ENCODE data around the gene PDHB.

The PDHB gene

DNA sequence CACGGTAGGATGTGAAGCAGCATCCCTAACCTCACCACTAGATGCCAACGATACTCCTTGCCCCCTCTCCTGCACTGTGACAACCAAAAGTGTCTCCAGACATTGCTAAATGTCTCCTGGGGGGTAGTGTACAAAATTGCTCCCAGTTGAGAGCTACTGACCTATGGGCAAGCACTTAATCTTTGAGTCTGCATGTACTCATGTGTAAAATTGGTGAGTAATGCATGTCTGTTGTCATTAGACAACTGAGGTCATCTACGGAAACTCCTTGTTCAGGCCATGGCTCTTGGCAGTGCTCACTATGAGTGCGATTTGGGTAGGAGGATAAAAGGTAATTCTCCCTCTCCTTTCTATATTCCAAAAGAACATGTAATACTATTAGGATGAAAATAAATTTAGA is 29.2 kb downstream of the PDHB start:
- no peak for DNase-seq (ENCODE audit: low read depth in 1 of 2, low spot score in 1 of 2)

DNA sequence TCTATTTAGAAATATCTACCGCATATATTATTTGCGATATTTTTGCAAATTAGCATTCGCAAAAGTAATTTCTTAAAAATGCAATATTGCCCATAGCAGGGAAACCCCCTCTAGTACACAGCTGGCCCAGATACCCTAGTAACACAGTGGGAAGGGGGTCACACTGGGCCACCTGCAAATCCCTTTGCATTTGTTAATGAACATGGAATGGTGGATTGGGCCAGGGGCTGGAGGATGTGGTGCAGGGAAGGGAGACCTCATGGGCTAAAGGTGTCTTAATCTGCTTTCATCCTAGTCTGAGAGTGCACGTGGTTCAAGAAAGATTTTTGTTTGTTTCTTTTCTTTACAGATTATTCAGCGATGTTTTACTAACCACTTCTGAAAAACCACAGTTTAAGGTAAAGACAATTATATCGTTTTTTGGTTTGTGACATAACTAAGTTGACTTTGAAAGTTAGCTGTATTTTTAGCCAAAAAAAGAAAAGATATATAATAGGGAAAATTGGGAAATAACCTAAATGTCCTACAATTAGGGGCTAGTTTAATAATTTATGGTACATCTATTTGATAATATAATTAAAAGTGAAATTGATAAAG is 30.0 kb downstream of the PDHB start:
- DNase-seq (ENCODE audit: low read depth in 1 of 2, low spot score in 1 of 2), result no peak

DNA sequence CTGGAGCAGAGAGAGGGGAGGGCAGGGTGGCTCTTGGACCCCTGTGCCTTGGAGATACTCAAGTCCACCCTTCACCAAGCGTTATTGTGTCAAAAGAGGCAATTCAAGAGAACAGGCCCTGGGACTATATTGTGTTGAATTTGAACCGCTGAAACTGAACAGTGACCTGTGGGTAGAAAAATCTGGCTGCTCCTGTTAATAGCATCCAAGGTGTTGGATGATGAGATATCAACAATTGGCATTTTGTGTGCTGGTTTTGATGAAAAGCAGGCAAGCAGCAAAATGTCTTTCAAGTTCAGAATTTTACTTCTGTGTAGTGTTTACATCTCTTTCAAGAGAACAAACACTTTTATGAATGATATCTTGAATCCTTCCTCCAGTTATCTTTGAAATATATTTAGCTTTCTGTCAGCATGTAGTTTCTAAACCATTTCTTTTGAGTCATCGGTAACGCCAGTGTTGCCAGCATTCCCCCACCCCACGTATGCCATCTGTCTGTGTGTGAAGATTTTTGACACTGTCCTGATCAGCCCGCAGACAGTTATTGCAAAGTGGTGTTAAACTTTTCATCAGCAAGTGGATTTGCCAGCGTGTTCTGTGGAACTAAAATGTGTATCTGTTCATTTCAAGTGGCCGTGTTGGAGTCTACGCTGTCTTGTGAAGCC is 34.8 kb downstream of the PDHB start:
- no peak for DNase-seq (ENCODE audit: low read depth in 1 of 2, low spot score in 1 of 2)

DNA sequence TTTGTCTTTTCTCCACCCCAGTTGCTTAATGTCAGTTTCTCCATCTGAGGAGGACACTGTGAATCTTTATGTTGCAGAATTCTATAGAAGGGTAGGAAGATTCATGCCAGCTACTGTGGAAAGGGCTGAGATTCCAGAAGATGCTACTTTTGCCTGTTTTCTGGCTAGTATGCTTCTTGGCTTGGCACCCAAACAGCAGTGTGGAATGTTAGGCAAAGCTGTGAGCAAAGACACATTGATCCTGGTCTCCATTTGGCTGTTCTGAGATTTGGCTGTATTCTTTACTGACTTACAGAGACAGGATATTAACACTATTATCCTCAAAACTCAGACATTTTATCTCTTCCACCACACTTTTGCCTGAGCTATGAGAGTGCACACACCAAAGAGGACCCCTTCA is 39.3 kb downstream of the PDHB start:
- DNase-seq (ENCODE audit: low read depth in 1 of 2, low spot score in 1 of 2), result no peak

DNA sequence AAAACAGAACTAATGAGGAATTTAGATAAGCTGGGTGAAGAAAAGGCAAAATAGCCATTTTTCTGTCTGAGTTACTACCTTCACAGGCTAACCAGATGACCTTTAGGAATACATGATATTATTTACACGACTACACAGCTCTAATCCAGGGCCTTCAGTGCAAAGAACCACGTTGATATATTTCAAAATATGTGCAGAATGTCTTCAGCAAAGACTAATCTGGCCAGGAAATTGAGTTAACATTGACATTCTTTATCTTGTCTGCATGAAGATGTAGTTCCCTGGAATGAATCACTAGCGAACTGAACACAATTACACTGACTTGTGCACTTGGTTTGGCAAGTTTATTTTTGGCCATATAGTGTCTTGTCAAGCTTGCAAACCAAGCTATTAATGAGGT is 41.5 kb downstream of the PDHB start:
- DNase-seq (ENCODE audit: low read depth in 1 of 2, low spot score in 1 of 2), result no peak

DNA sequence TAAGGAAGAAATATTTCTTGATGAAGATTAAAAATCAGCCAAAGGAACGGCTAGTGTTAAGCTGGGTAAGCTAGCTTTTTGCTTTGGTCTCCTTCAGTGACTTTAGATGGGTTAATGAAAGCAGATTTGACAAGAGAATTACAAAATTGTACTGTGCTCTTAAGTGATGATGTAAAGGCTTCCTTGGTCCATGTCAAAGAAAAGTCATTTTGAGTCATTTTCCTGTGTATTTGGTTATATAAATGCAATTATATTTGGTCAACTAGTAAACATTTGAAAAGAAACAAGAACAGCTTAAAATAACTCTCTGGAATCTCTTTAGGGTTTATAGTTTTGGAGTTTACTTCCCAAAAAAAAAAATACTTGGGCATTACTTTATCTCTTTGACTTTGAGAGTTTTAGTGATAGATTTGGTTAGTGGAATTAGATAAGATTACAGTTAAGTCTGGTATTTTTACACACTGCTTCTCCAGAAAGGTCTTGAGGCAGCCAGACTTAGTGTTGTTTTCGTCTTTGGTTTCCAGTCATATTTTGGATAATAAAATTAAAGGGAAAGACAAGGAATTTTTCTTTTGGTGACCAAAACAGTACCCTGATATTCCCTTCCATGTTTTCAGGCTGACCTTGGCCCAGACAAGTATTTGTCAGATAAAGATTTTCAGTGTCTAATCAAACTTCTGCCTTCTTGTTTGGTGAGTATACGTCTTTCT is 42.3 kb downstream of the PDHB start:
- no peak for DNase-seq (ENCODE audit: low read depth in 1 of 2, low spot score in 1 of 2)

DNA sequence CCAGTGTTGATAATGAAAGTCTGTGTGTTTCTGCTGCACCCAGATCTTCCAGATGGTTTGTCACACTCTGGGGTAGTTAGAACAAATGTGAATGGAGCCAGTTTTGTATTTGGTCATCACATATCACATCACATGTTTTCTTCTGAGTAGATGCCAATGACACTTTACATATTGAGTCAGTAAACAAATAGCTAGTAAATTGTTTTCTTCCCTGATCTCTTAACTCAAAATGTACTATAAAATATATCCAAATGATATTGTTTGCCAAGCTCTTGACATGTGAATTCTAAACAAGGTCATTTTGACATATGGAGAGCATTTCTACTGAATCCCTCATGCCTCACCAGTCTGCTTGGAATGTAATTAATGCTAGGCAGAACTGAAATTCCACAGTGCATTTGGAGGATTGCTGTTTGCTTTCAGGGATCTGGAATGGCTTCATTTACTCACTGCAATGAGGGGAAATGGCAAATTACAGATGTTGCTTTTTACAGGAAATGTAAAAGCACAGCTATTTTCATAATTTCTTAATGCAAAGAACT is 45.0 kb downstream of the PDHB start:
- DNase-seq (ENCODE audit: low read depth in 1 of 2, low spot score in 1 of 2), result no peak

DNA sequence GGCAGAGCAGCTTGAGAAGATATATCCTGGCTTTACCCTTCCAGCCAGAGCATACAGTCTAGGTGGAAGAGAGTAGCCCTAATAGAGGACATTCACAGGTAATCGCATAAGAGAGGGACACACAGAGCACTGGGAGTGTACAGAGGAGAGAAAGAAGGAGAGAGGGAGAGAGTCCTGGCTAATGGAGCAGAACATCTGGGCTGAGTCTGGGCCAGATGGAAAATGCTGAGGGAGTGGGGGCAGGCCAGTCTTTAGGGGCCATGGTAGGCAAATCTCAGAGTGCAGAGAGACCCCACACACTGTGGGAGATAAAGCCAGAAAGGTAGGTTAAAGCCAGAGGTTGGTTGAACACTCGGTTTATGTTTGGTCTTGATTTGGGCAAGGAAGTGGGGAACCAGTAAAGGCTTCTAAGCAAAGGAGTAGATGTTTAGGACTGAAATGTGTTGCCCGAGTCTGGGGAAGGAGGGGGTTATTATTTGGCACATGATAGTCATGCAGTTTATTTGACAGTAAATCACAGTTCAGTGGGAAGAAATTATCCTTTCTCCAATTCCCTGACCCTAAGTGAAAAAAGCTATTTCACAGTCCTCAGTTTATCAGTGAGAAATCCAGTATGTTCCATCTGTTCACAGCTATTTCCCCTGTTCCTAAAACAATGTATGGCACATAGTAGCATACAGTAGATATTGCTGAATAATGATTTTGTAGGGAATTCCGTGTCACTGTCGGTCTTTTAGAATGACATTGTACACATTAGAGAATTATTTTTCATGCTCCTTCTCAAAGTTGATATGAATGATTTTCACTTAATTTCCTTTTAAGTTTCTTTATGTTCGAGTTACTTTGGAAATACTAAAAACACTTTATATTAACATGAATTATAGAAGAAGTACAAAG is 45.7 kb downstream of the PDHB start:
- DNase-seq (ENCODE audit: low read depth in 1 of 2, low spot score in 1 of 2), result no peak

DNA sequence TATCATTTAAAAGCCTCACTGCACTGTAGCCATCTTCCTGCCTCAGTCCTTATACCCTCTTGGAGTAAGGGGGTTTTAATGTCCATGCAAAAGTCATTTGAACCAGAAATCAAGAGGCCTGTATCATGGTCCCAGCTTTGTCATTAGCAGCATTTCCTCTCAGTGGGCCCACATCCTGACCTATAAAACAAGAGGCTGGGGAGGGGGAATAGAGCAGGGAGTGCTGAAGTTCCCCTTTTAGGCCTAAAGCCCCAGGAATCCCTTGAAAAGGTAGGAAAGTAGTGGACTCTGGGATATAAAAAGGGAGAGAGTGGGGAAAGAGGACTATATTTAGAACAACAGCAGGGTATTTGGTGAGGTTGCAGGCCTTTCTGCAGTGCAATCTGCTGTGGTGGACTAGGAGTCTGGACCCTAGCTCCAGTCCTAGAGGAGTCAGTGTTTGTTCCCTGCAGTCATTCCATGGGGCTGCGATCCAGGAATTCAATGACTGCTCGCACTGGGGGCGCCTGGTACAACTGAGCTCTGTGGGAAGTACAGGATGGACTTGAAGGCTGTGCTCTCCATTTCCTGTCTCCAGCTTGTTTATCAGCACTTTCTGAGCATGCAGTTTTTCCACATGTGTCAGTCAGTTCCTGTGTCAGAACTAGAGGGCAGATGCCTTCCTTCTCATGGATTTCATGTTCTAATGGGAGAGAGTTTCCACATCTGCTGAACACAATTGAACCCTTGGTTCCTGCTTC is 46.8 kb downstream of the PDHB start:
- DNase-seq (ENCODE audit: low read depth in 1 of 2, low spot score in 1 of 2), result no peak

DNA sequence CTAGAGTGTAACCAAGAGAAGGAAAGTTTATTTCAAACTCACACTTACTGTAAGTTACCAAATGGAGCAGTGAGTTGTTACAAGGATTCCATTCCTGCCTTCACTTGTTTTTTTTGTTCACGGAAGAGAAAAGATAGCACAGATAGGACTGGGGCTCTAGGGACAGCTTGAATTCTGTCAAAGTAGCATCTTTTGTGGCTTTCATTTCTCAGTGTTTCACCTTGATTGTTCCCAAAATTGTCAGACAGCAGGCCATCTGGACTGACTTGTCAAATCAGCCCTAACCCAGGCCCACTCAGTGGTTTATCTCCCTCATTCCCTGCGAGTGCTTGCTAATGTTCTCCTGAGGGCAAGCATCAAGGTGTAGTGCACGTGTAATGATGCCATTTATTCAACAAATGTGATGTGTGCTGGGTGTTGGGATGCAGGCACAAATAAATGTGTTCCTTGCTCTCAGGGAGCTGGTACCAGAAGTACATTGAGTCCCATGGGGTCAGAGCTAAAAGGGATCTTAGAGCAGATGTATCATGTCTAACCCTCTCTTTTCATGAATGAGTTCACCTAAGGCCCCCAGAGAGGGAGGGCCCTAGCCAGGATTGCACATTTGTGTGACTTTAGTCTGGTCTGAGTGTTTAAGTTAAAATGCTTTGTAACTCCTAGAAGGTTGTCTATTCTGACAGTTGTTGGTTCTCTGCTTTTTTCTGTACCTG is 49.1 kb downstream of the PDHB start:
- no peak for DNase-seq (ENCODE audit: low read depth in 1 of 2, low spot score in 1 of 2)

DNA sequence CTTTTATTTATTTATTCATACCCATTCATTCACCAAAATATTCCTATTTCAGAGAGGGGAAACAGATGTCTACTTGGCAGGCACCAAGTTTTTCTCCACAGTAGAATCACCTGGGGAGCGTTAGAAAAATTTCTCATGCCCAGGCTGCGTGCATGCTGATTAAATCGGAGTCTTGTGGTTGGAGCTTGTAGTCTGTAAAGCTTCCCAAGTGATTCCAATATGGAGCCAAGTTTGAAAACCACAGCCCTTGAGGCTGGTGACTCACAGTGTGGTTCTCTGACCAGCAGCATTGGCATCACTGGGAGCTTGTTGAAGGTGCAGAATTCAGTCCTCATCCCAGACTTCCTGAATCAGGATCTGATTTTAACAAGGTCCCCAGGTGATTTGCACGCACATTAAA is 49.7 kb downstream of the PDHB start:
- DNase-seq (ENCODE audit: low read depth in 1 of 2, low spot score in 1 of 2), result no peak

DNA sequence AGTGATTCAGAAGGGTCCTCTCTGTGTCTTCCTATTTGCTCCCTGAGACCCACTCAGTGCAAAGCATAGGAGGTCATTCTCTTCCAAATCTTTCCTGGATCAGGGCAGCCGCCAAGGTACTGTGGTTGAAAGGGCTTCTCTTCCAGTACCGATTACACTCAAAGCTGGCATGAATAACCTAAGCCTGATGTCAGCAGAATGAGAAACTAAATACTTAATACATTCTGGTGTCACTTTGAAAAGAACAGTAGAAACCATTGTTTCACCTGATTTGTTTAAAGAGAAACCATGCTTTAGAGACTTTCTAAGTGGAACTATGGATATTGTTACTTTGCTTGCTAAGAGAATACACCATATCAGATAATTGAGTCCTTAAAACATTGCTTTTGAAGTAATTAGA is 50.2 kb downstream of the PDHB start:
- no peak for DNase-seq (ENCODE audit: low read depth in 1 of 2, low spot score in 1 of 2)

DNA sequence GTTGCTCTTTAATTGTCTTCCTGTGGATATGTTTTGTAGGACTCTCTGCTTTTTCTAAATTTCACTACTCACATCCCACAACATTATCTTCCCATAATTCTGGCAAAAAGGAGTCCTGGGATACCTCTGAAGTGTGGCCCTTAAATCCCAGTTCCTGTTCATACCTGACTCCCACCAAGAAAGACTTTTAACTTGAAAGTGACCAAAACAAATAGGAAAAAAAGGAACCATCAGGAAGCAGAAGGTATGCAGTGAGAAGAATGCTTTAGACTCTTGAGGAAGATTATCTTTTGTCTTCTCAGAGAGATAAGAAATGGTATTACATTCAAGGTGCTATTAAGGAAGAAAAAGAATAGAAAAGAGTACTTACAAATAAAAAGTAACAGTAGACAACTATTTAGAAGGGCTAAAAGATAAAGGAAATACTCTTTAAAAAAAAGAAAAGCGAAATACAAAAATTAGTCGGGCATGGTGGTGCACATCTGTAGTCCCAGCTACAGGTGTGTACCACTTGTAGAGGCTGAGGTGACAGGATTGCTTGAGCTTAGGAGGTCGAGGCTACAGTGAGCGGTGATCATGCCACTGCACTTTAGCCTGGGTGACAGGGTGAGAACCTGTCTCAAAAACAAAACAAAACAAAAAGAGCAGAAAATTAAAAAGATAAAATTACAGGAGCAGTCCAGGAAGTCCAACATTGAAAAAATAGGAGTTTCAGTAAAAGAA is 54.1 kb downstream of the PDHB start:
- no peak for DNase-seq (ENCODE audit: low read depth in 1 of 2, low spot score in 1 of 2)

DNA sequence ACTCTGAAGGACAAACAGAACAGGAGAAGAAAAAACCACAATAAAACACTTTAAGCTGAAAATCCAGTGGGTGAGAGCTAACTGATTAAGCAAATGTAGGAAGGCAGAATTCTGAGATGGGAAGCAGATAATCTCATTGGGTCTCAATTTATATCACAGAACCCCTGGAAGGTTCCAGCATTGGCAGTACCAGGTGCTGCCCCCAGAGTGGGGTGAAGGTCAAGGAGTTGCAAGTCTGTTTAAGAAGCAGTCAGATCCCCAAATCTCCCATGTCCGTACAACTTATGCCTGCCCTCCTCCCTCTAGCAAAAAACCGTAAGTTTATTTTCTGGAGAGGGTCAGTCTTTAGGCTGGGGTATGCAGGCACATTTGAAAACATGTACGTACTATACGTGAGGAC is 55.9 kb downstream of the PDHB start:
- DNase-seq (ENCODE audit: low read depth in 1 of 2, low spot score in 1 of 2), result no peak

Data from activated CD4-positive, alpha-beta T cell treated with anti-CD3 and anti-CD28 coated beads, Interleukin-2, amount 50 U/mL, for 24 hours (primary cell).